ENCODE measurements around the gene MYH11.

- TF ChIP-seq CTCF (IDR thresholded peaks at IDR 0.05; ENCODE audit: poor library complexity, severe bottlenecking) (no peak), TAF1 (IDR thresholded peaks at IDR 0.05; ENCODE audit: low read depth) (no peak)
Observed at GRCh38 chr16:15855704-15856003, 1.2 kb downstream of the MYH11 start.

Data from neural cell (in vitro differentiated cells).